ENCODE data around the gene WDR93. TPM values are rescaled to one million over a fixed set of nuclear protein-coding genes. Genes with fewer than 3 reads are reported as not detected.

The WDR93 gene
- total RNA-seq, 1 donor from 2014 or later, result 0.41 TPM

DNA sequence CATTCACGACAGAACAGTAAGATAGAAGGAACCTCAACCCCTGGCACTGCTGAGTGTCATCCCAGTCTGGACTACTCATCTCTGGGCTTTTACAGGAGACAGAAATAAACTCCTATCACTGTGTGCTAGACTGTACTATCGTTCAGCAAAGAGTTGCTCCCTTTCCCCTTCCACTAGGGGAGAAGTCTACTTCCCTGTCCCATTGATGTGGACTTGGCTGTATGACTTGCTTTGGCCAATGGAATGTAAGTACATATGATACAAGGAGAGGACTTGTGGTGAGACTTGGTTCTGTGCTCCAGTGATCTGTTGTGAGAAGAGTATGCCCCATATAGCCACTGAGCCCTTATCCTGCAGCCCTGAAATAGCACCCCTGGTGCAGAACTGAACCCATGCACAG, 30.1 kb upstream of the WDR93 start:
- no peak for DNase-seq (ENCODE audit: low spot score in 2 of 2)
- no peak for FAIRE-seq

DNA sequence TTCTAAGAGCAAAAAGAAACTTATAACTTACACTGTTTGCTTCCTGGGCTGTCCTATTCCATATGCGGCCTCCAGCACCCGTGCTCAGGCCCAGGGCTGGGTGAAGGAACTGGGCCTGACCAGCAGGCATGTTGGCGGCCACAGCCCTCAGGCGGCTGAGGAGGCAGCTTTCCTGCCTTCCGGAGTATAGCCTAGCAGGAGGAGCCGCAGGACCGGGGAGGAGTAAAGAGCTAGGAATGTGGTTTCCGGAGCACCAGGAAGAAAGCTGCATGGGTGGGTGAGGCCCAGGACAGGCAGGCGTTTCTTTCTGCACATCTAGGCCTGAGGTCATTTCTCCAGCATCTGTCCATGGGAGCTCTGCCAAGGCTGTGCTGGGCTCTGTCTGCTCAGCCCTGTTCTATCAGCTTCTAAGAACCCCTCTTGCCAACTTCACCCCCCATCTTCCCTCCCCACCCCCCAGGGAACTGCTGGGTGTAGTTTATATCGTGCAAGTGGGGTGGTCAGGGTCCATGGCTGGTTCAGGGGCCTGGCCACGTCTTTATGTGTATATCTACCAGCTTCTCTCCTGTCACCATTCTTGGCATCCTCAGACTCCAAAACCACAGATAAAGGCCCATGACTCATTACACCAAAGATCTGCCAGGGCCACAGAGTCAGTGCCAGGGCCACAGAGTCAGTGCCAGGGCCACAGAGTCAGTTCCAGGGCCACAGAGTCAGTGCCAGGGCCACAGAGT, 27.6 kb upstream of the WDR93 start:
- FAIRE-seq (no peak), DNase-seq (ENCODE audit: low spot score in 2 of 2) (no peak)

DNA sequence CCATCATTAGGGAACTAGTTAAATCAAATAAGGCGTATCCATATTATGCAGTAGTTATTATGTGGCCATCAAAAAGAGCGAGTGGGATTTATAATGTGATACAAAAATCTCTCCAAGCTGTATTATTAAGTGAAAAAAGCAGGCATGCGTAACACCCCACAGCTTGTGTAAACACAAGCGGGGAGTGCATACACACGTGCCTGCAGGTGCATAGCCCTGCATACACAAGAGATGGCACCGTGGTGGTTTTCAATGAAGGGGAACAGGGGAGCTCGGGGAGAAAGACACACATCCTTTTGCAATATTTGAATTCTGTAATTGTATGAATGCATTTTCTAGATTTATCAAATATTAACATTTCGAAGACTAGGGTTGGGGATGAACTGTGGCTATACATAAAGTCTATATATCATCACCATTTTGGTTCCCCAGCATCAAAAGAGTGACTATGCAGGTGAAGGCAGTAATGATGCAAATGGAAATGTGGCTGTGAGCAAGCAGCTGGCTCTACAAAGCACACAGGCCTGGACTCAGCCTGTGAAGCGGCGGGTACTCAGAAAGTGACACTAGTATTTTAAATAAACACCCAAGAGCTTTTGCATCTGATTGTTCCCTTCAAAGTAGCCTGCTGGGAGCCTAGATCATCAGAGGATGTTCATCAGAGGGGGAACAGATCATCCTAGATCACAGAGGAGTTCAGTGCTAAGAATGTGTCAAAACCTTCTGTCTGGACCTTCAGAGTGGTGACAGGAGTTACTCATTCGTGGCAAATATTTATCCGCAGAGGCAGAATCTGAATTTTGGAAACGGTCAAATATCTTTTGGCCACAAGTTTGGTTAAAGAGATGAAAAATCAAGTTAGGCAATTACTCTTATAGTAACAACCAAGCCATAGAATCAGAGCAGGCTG, 25.9 kb upstream of the WDR93 start:
- no peak for FAIRE-seq
- DNase-seq (ENCODE audit: low spot score in 2 of 2), result no peak

DNA sequence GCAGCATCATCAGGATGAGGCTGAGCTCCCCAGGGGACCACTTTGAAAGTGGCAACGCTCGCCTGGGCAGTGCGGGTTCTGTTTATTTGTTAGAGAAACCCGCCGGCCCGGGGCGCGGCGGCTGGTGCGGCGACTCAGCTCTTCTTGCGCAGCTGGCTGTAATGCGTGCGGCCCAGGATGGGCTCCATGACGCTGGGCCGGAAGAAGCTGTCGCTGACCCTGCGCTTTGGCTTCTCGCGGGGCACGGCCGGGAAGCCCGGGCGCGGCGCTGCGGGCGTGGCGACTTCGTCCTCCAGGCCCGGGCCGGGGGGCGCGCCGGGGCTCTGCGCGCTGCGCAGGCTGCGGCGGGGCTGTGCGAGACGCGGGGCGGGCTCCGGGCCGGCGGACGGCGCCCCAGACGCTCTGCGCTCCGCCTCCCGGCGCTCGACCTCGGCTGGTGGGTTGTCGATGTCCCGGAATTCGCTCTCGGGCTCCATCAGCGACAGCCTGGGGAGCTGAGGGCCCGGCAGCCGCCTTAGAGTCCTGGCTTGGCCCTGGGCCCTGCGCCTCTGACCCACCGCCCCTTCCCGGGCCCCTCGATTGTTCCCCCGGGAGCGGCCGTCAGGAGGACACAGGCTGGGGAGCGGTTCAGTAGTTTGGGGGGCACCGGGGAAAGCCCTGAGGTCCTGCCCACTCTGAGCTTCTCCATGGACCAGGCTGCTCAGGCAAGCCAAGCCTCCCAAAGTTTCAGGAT, 25.0 kb upstream of the WDR93 start:
- FAIRE-seq, result no peak

DNA sequence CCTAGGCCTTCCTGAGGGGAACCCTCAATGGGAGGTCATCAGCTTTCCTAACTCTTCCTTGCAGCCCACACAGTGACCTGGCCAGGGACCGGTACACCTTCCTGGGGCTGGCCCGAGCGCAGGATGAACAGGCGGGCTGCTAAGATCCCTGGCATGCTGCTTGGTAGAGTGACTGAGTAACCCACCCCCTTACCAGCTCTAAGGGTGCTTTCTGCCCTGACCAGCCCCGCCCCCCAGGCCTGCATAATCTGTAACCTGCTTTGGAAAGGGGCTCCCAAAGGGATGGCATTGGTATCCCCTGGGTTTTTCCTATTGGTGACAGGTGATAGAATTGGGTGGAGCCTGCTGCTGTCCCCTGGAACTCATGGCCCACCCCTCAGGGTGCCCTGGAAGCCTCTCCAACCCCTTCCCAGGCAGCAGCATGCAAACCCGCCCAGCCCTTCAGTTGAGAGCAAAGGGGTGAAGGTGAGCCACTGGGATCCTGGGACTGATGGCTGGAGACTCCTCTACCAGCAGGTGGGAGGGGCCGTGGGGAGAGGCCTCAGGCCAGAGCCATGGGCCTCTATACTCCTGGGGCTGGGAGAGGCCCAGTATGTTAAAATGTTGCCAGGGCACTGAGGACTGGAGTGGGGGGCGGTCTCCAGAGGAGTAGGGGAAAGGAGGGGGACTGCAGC, 24.3 kb upstream of the WDR93 start:
- DNase-seq (ENCODE audit: low spot score in 2 of 2), result no peak
- FAIRE-seq, result no peak

More for the DNA sequence above, 25.0 kb upstream of the WDR93 start:
- DNase-seq (ENCODE audit: low spot score in 2 of 2), result peak; percentile 60 to 67

DNA sequence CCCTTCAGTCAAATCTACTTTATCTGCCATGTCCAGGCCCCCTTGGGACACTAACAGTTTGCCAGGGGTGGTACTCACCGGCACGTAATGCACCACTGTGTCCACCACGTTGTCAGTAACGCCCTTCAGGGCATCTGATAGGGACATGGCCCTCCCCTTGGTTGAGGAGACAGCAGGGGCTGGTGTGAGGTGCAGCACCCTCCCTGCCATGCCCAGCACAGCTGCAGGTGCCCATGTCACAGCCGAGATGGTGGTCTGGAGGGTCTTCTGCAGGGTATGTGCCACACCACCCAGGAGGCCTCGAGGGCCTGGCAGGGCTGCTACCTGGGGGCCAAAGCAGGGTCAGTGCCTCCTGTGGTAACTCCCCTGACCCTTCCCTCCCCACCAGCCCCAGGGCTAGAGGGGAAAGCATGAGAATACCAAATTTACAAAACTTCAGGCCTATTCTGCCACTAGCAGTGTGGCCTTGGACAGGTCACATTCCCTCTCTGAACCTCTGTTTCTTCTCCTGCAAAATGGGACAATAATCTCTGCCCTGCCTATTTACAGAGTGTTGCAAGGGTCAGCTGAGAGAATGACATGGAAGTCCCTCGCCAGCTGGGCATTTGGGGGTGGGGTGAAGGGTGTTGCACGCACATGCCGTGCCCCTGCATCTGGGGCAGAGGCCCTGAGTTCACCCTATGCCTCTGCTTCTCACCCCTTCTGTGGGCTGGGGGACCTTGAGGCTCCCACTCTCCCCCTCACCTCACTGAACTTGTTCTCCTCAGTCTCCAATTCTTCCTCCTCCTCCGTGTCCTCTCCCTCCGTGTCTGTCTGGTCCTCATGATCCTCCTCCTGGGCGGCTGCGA, 23.5 kb upstream of the WDR93 start:
- DNase-seq (ENCODE audit: low spot score in 2 of 2), result no peak
- FAIRE-seq, result no peak

DNA sequence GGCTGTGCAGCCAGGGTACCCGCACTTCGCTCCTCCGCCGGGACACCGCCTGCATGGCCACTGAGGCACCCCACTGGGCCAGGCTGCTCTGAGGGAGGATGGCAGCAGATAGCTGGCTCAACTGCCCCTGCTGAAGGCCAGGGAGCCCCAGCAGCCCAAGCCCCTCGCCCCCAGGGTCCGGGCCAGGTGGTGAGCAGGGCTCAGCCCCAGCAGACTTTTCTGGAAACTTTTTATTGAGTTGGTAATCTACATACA, 23.0 kb upstream of the WDR93 start:
- FAIRE-seq, result no peak

DNA sequence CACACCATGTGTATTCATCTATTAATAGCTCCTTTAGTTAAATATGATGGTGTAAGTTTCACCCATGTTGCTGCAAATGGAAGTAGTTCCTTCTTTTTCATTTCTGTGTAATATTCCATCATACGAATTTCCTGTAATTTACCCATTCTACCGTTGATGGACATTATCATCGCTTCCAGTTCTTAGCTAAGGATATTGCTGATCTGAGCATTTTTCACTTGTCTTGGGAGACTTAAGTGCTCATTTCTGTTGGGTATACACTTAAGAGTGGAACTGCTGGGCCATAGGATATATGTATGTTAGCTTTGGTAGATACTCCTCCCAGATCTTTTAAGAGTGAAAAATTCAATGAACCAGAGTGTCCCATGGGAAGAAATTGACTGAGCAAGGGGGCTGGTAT, 22.4 kb upstream of the WDR93 start:
- FAIRE-seq (no peak), DNase-seq (ENCODE audit: low spot score in 2 of 2) (no peak)

More for the DNA sequence above, 23.0 kb upstream of the WDR93 start:
- DNase-seq (ENCODE audit: low spot score in 2 of 2), result no peak

DNA sequence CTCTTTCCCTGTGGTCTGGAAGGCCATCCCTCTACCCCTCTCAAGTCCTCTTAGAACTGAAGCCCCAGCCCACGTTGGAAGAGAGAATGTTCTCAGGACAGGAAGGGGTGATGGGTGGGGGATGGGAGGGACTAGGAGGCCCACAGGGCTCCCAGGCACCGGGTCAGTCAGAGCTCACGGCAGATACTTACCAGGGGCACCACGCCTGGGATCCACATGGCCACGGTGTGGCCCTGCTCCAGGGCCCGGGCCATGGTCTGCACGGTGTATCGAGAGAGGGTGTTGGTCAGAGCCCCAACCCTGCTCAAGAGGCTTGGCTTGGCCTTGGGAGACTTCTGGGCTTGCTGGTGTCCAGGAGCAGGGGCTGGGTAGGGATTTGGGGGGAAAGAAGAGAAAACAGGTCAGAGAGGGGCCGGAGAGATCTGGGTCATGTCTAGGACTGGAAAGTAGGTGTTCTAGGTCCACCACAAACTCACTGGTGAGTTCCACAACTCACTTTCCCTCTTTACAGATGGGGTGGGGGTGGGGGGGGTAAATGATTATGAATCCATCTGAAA, 21.2 kb upstream of the WDR93 start:
- FAIRE-seq, result no peak

DNA sequence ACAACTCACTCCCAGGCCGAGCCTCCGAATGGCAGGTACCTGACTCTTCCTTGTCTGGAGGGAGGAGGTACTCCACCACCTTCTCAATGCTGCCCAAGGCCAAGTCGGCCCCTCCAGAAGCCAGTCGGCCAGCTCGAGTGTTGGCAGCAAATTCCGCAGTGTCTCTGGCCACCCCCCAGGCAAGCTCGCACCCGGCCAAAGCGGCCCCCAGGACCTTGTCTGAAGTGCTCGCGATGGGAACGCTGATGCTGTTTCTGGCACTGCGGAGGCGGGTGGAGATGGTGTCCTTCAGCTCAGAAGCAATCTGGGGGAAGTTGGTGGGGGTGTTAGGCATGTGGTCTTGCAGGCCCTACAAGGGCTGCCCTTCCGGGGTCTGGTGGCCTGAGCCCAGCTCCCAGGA, 20.7 kb upstream of the WDR93 start:
- DNase-seq (ENCODE audit: low spot score in 2 of 2) (no peak), FAIRE-seq (no peak)

More for the DNA sequence above, 21.2 kb upstream of the WDR93 start:
- no peak for DNase-seq (ENCODE audit: low spot score in 2 of 2)

DNA sequence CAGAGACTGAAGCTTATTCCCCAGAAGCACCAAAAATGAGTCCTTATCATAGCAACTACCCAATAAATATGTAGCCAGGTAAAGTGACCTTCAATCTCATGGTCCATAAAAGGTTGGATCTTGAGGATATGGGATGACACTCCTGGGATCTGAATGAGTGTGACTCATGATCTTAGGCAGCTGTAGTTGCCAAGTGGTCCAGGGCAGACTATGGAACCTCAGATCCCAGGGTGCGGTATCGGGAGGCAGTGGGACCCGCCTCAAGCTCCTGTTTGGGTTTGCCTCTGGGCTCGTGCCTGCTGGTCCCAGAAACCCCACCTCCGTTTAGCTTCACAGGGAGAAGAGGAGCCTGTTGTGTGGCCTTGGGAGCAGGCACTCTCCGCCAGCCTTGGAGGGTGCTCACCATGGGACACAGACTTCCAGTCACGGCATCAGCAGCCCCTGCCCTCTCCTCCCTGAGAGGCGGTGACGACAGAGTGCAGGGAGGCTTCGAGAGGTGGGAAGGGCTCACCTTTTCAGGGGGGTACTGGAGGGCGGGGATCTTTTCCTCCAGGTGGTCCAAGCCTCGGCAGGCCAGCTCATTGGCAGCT, 19.5 kb upstream of the WDR93 start:
- FAIRE-seq, result no peak
- DNase-seq (ENCODE audit: low spot score in 2 of 2), result no peak

DNA sequence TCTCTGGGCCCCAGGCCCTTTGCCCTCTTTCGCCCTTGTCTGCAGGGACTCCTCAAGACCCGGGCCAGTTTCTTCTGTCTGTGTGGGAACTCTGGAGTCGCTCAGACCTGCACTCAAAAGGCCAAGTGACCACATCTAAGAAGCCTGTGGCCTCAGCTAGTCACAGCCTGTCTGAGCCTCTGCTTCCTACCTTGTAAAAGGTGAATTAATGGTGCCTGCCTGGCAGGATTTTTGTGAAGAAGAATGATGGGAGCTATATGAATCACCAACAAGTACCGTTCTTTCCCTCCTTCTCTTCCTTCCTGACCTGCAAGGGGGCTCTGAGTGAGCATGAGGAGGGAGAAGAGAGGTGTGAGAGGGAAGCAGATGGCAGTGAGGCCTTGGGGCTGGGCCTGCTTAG, 18.9 kb upstream of the WDR93 start:
- no peak for DNase-seq (ENCODE audit: low spot score in 2 of 2)
- no peak for FAIRE-seq

DNA sequence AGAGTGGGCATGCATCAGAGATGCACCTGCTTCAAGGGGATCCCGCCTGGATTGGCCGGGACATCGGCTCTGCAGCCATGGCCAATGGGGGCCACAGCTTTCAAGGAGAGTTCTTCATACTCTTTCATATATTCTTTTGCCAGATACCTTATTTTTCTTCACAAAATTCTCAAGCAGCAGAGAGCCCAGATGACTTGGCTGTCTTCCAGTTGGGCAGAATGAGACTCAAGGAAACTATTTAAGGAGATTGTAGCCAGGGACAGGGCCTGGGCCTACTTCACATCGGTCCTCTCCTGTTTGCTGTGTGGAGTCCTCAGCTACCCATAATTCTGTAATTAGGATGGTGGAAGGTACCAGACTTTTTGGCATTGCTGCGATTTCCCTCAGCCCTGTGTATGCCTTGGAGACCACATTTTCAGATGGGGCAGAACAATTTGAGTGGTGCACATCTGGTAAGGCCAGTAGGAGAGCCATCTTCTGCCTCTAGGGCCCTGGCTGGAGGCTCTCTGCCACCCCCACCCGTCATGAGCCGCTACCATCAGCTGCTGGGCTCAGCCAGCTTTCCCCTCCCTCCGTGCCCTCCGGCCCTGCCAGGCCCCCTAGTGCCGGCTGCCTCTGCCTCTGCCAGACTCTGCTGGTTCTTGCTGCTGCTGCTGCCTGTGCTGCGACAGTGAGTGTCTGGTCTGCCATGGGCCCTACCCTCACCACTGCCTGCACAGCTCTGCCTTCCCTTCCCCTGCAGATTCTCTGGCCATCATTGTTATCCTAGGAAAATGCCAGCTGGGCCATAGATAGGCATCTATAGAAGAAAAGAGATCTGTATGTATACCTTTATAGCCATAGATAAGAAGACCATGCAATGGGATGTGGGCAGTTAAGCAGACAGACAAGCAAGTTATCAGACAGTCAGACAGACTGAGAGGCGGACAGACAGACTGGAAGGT, 18.1 kb upstream of the WDR93 start:
- DNase-seq (ENCODE audit: low spot score in 2 of 2), result no peak
- no peak for FAIRE-seq

DNA sequence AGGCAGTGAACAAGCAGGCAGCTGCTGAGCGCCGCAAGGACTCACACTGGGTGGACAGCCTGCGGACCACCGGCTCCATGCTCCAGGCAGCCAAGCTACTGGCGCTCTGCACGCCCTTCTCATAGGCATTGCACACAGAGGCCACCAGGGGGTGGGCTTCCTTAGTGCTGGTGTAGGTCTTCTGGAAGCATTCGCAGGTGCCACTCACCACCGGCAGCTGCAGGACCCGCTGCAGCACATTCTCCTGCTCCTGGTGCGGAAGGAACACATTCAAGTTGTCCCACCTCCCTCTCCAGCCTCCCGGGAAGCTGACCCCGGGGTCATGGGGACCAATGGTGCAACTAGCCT, 17.5 kb upstream of the WDR93 start:
- no peak for FAIRE-seq
- DNase-seq (ENCODE audit: low spot score in 2 of 2), result no peak

DNA sequence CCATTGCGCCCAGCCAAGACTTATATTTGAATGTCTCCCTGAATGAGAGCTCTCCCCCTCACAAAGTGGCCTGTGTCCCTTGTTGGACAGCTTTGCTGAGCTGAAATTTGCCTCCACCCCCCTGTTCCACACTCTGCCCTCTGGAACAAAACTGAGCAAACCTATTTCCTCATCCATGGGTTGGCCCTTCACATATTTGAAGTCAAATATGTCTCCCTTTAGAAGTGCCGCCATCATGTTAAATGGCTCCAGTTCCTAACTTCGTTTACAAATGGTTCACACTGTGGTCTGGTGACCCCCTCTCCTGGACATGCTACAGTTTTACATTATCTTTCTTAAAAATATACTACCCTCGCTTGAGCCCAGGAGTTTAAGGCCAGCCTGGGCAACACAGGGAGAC, 16.1 kb upstream of the WDR93 start:
- FAIRE-seq (no peak), DNase-seq (ENCODE audit: low spot score in 2 of 2) (no peak)

DNA sequence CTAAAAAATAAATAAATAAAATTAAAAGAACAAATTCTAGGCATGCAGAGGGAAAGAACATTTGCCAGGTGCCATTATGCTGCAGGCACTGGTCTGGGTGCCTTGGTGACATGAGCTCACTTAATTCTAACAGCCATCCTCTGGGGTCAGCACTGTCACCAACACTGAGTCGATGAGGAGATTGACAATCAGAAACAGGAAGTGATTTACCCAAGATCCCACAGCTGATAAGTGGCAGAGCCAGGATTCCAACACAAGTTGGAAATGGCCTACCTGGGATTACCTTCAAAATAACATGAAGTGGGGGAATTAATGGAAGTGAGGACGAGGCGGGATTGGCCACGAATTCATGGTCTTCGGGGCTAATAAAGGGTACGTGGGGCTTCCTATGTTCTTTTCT, 15.0 kb upstream of the WDR93 start:
- DNase-seq (ENCODE audit: low spot score in 2 of 2) (no peak), FAIRE-seq (no peak)

DNA sequence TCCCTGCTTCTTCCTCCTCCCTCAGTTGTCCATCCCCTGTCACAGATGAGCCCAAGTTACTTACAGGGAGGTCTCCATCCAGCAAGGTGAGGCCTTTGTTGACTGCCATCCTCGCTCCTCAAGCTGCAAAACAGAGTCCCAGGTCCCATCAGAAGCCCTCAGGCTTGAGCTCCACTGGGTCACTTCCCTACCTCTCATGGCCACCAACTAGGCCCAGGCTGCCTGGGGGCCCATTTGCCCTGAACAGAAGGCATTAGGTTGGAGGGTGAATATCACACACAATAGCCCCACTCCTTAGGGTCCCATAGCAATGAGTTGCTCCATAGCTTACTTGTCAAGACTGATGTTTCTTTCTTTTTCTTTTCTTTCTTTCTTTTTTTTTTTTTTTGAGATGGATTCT, 13.2 kb upstream of the WDR93 start:
- FAIRE-seq, result no peak

DNA sequence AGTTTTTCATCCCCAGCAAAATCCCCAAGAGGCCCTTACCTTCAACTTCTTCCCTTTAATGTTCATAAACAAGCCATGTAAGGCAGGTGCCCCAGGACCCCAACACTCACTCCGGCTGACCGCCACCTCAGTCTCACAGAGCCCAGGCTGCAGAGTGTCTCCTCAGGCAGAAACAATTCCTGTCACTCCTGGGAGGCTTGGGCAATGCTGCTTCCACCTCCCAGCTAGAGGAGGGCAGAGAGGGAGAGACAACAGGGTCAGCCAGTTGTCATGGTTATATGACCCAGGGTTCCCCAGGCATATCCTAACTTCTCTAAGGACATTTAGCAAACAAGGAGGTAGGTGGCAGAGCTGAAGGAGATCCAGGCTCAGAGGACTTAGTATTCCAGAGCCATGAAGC, 11.4 kb upstream of the WDR93 start, which contains the start of gene PLIN1:
Gene PLIN1 (minus strand): TSS at position 156 of the 400 bp plus-strand sequence. CDS start 1,878 bp downstream, outside the sequence.
- DNase-seq (ENCODE audit: low spot score in 2 of 2), result no peak
- FAIRE-seq, result no peak

More for the DNA sequence above, 13.2 kb upstream of the WDR93 start:
- no peak for DNase-seq (ENCODE audit: low spot score in 2 of 2)

Data from frontal cortex (tissue), 4 donors.